Body of pancreas (tissue), 4 donors: Measurements from ENCODE around the gene TRIM6. TPM values are rescaled to one million over a fixed set of nuclear protein-coding genes. Genes with fewer than 3 reads are reported as not detected.

Experiments
- ATAC-seq: fragments of 150-250 bp; one replicate; pipeline ENCODE4 v1.9.1; 2016
- DNase-seq, 4 donors: peaks; one replicate each; pipeline ENCODE4 v3.0.0-alpha.2; 2019
- H3K27ac ChIP-seq, 4 donors: fragments of 200-600 bp; sonication (generic); 1 replicate in 3 of 4; 2 replicates in 1 of 4; pipeline versions ENCODE4 v1.5.1 to v1.6.1; 2016 to 2019; ENCODE audit warnings: mild to moderate bottlenecking in 1 of 4, mixed read lengths in 1 of 4, moderate library complexity in 1 of 4
- H3K27me3 ChIP-seq, 2 donors: fragments of 200-600 bp; sonication (generic); one replicate each; pipeline ENCODE4 v1.6.0; 2016; ENCODE audit warnings: mild to moderate bottlenecking in 1 of 2
- H3K36me3 ChIP-seq, 2 donors: fragments of 200-600 bp; sonication (generic); replicated peaks in 1 of 2; 2 replicates each; pipeline ENCODE4 v1.5.1; 2016; ENCODE audit warnings: low read depth in 2 of 2; ENCODE audit not compliant: insufficient read depth in 1 of 2
- H3K4me1 ChIP-seq: fragments of 200-600 bp; sonication (generic); one replicate; pipeline ENCODE4 v1.6.0; 2016
- H3K4me3 ChIP-seq, 2 donors: fragments of 200-600 bp; sonication (generic); 1 replicate in 1 of 2; 2 replicates in 1 of 2; pipeline ENCODE4 v1.5.1; 2016 to 2019
- H3K9me3 ChIP-seq, 3 donors: fragments of 200-600 bp; sonication (generic); 1 replicate in 2 of 3; 2 replicates in 1 of 3; pipeline ENCODE4 v1.5.1; 2016
- POLR2A ChIP-seq, 3 donors: fragments of 450-650 bp; IDR thresholded peaks; one replicate each; pipeline ENCODE4 v1.6.1; 2016; ENCODE audit warnings: antibody characterized with exemption in 3 of 3, mild to moderate bottlenecking in 2 of 3
- WGBS, 2 donors: methylation state at CpG; one replicate each; pipeline ENCODE4 v1.1.5; 2017; 5-methylcytosine and 5-hydroxymethylcytosine counted together
- intact Hi-C: fragments of 100-400 bp; cut with DNase I; formaldehyde crosslinking; loops from one replicate; pipeline ENCODE4 v1.15.1; 2023
- total RNA-seq, 2 donors: library from RNA; depleted of rRNA; stranded (reverse); fragments of >200 nt; gene quantifications; one replicate each; pipeline ENCODE4 v1.1.0, GENCODE V29; 2016
- TF ChIP-seq, protein P1 (sequence below), 7 experiments: fragments of 450-650 bp in 4 of 7; fragments of 200-600 bp in 3 of 7; sonication (generic) in 3 of 7; IDR thresholded peaks; one replicate each; pipeline ENCODE4 v1.5.1; 2016 to 2019; ENCODE audit warnings: antibody characterized with exemption in 7 of 7

Gene TRIM6
- total RNA-seq, 2 donors from 2014 or later, result 2.1 to 2.6 TPM

DNA sequence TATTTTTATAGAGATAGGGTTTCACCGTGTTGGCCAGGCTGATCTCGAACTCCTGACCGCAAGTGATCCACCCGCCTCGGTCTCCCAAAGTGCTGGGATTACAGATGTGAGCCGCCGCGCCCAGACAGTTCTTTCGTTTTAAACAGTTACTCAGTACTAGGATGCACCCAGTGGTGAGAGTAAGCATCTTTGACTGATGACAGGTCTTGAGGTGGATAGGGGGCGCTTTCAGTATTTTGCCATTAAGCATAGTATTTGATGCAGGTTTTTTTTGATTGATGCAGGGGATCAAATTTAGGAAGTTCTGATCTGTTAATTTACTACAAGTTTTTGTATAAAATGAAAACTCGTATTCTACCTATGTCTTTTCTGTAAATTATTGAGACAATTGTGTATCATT is 15.2 kb downstream of the TRIM6 start:
- DNase-seq (no peak), ATAC-seq (no peak)
- intact Hi-C loops, result no loop called here
- Histone ChIP-seq H3K4me3 (no peak overlapping the region), H3K27me3 (no peaks in the 10 kb centered on the region), H3K9me3 (no peaks in the 10 kb centered on the region), H3K27ac (no peak overlapping the region), H3K36me3 (no peaks in the 10 kb centered on the region), H3K4me1 (peaks cover 9% of the 10 kb centered on the region)
- WGBS, 2 donors, result 94% methylated on average over 11 of the region's 11 CpGs
- TF ChIP-seq, protein P1, sequence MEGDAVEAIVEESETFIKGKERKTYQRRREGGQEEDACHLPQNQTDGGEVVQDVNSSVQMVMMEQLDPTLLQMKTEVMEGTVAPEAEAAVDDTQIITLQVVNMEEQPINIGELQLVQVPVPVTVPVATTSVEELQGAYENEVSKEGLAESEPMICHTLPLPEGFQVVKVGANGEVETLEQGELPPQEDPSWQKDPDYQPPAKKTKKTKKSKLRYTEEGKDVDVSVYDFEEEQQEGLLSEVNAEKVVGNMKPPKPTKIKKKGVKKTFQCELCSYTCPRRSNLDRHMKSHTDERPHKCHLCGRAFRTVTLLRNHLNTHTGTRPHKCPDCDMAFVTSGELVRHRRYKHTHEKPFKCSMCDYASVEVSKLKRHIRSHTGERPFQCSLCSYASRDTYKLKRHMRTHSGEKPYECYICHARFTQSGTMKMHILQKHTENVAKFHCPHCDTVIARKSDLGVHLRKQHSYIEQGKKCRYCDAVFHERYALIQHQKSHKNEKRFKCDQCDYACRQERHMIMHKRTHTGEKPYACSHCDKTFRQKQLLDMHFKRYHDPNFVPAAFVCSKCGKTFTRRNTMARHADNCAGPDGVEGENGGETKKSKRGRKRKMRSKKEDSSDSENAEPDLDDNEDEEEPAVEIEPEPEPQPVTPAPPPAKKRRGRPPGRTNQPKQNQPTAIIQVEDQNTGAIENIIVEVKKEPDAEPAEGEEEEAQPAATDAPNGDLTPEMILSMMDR (IDR thresholded peaks at IDR 0.05), result no peak
- no peak for TF ChIP-seq POLR2A (IDR thresholded peaks at IDR 0.05)

DNA sequence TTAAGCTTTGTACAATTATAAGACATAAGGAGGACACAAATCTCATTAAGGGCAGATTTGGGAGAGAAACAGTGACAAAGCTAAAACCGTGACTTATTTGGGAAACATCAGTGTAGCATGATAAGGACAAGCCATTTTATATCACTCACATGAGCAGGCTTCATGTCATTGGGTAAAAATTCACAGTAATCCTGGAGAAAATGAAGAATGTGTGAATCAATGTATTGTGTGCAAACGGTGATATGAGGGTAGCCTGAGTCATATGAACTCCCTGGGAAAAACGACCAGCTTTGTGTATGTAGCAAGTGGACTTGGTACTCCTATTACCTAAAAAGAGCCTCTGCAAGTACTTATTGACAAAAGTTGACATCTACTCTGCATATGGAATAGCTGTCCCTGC is 22.4 kb downstream of the TRIM6 start:
- 53 to 55% methylated on average over 3 of the region's 3 CpGs for WGBS, 2 donors

DNA sequence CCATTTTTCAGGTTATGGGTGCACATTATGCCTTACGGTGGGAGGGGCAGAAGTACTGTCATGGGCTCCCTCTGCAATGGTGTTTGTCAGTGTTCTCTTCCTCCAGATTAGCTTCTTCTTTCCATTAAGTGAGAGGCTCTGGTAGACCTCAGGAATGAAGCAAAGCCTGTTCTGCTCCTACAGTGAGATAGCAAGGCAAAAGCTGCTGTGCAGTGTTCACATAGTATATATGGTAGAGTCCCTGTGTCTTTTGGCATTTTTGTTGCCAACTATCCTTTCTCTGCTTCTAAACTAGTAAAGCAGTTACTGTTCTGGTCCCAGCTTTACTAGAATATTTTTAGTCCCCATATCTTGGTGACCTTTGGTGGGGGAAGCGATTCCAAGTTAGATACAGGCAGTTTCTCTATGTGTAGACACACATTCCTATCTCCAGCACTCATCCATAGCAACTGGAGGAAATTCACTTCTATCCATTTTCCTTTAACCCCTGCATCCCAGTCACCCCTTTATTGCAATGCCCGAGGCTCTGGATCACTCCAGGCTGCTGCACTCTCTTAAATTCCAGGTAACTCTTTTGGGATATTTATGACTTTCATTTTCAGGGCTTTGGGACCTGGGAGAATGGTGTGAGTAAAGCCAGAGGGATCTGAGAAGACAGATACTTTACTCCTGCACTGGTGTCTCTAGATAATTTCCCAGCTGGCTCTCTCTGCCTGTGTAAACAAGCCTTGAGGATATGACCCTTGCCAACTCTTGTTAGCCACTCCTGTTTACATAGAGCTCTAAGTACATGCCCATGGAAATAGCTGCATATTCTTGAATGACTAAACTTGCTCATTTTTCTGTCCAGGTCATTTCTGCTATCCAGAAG is 24.4 kb downstream of the TRIM6 start:
- Histone ChIP-seq H3K9me3 (no peaks in the 10 kb centered on the region), H3K27ac (no peak overlapping the region), H3K4me1 (peaks cover 27% of the 10 kb centered on the region), H3K36me3 (no peaks in the 10 kb centered on the region), H3K27me3 (no peaks in the 10 kb centered on the region), H3K4me3 (no peak overlapping the region)
- 25 to 38% methylated on average over 3 of the region's 3 CpGs for WGBS, 2 donors
- intact Hi-C loops, result no loop called here
- TF ChIP-seq, protein P1 (IDR thresholded peaks at IDR 0.05), result no peak
- TF ChIP-seq POLR2A (IDR thresholded peaks at IDR 0.05), result no peak
- ATAC-seq (peak; percentile 43), DNase-seq (peak in 2 of 4 donors; percentile 12 to 34)

More for the DNA sequence above, 22.4 kb downstream of the TRIM6 start:
- TF ChIP-seq, protein P1 (IDR thresholded peaks at IDR 0.05), result no peak
- TF ChIP-seq POLR2A (IDR thresholded peaks at IDR 0.05), result no peak
- DNase-seq (no peak), ATAC-seq (no peak)
- Histone ChIP-seq H3K27ac (no peak overlapping the region), H3K36me3 (no peaks in the 10 kb centered on the region), H3K4me3 (no peak overlapping the region), H3K4me1 (peaks cover 12% of the 10 kb centered on the region), H3K9me3 (no peaks in the 10 kb centered on the region), H3K27me3 (no peaks in the 10 kb centered on the region)
- intact Hi-C loops, result no loop called here

DNA sequence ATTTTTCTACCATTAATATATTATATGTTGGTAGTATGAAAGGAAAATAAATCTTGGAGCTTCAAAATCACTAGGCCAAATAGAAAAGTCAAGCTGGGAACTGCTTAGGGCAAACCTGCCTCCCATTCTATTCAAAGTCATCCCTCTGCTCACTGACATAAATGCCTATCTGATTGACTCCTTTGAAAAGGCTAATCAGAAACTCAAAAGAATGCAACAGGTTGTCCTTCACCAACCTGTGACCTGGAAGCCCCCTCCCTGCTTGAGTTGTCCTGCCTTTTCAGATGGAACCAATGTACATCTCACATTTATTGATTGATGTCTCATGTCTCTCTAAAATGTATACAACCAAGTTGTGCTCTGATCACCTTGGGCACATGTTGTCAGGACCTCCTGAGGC is 25.1 kb downstream of the TRIM6 start:
- DNase-seq (no peak), ATAC-seq (no peak)
- H3K4me1 ChIP-seq, result peaks cover 29% of the 10 kb centered on the region
- H3K36me3 ChIP-seq, result no peaks in the 10 kb centered on the region
- H3K9me3 ChIP-seq, result no peaks in the 10 kb centered on the region
- H3K4me3 ChIP-seq, result no peak overlapping the region
- intact Hi-C loops, result no loop called here
- TF ChIP-seq, protein P1 (IDR thresholded peaks at IDR 0.05), result no peak
- TF ChIP-seq POLR2A (IDR thresholded peaks at IDR 0.05), result no peak
- no peak overlapping the region for H3K27ac ChIP-seq
- H3K27me3 ChIP-seq, result no peaks in the 10 kb centered on the region

DNA sequence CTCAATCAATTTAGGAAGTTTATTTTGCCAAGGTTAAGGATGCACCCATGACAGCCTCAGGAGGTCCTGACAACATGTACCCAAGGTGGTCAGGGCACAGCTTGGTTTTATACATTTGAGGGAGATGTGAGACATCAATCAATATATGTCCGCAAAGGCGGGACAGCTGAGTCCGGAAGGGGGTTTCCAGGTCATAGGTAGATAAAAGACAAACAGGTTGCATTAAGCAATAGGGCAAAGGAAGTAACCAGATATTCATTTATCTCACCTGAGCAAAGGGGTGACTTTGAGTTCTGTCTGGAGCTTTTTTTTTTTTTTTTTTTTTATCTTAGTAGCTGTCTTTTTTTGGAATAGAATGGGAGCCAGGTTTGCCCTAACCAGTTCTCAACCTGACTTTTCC is 26.4 kb downstream of the TRIM6 start:
- TF ChIP-seq, protein P1 (IDR thresholded peaks at IDR 0.05), result no peak
- TF ChIP-seq POLR2A (IDR thresholded peaks at IDR 0.05), result no peak
- WGBS, 2 donors, result 77 to 82% methylated on average over 3 of the region's 3 CpGs
- DNase-seq (no peak), ATAC-seq (no peak)
- no peaks in the 10 kb centered on the region for H3K27me3 ChIP-seq
- peaks cover 29% of the 10 kb centered on the region for H3K4me1 ChIP-seq
- no peak overlapping the region for H3K4me3 ChIP-seq
- no peaks in the 10 kb centered on the region for H3K9me3 ChIP-seq
- intact Hi-C loops, result no loop called here
- no peaks in the 10 kb centered on the region for H3K36me3 ChIP-seq
- H3K27ac ChIP-seq, result no peak overlapping the region
